Pulmonary artery endothelial cell (primary cell): ENCODE data around the gene IL1R2. TPM values are rescaled to one million over a fixed set of nuclear protein-coding genes. Genes with fewer than 3 reads are reported as not detected.

Experiments
- total RNA-seq: library from RNA; depleted of rRNA; stranded (reverse); fragments of >200 nt; gene quantifications from 2 replicates; pipeline ENCODE4 v1.2.3, GENCODE V29; 2014

IL1R2 gene
- total RNA-seq, 1 donor from 2014 or later = 0.13 TPM

Other genes starting within 250 kb of the IL1R2 start
- gene IL1R1, start 150.8 kb downstream of the IL1R2 start, total RNA-seq = 5.5 and 17.3 TPM in 2 replicates
- gene IL1RL2, start 195.1 kb downstream of the IL1R2 start, total RNA-seq = 0.20 and 0.81 TPM in 2 replicates